Measurements from ENCODE around the gene PCDHGC5. TPM values are rescaled to one million over a fixed set of nuclear protein-coding genes. Genes with fewer than 3 reads are reported as not detected.

Gene PCDHGC5
- total and polyA plus RNA-seq, 2 donors (not counting 1 experiment from before 2014, with no cell fraction given) = 1.1 to 2.6 TPM

- Histone ChIP-seq H3K36me3 (ENCODE audit: control insufficient read depth, insufficient read depth, low read length) (peaks cover 23% of the 10 kb centered on the region), H3K9me3 (ENCODE audit: control insufficient read depth, insufficient read depth, low read depth, low read length) (no peaks in the 10 kb centered on the region), H3K4me2 (ENCODE audit: extremely low read depth, insufficient read depth, low read length) (no peak overlapping the region), H3K27ac (ENCODE audit: insufficient read depth, low read length) (no peak overlapping the region), H2AFZ (ENCODE audit: low read length) (no peak overlapping the region), H3K9ac (ENCODE audit: insufficient read depth, low read length) (no peak overlapping the region), H3K27me3 (ENCODE audit: control insufficient read depth, insufficient read depth, low read length) (no peaks in the 10 kb centered on the region), H4K20me1 (ENCODE audit: control insufficient read depth, extremely low read depth, insufficient read depth, low read length) (no peaks in the 10 kb centered on the region), H3K4me1 (ENCODE audit: control insufficient read depth, extremely low read depth, insufficient read depth, low read length) (peaks cover 25% of the 10 kb centered on the region), H3K79me2 (ENCODE audit: control insufficient read depth, insufficient read depth, low read length) (peaks cover 42% of the 10 kb centered on the region), H3K4me3 (replicated peaks in 1 of 4; ENCODE audit: control extremely low read depth in 1 of 4, insufficient read depth in 1 of 4, low read depth in 3 of 4, low read length in 4 of 4) (no peak overlapping the region)
- TF ChIP-seq, protein P1, sequence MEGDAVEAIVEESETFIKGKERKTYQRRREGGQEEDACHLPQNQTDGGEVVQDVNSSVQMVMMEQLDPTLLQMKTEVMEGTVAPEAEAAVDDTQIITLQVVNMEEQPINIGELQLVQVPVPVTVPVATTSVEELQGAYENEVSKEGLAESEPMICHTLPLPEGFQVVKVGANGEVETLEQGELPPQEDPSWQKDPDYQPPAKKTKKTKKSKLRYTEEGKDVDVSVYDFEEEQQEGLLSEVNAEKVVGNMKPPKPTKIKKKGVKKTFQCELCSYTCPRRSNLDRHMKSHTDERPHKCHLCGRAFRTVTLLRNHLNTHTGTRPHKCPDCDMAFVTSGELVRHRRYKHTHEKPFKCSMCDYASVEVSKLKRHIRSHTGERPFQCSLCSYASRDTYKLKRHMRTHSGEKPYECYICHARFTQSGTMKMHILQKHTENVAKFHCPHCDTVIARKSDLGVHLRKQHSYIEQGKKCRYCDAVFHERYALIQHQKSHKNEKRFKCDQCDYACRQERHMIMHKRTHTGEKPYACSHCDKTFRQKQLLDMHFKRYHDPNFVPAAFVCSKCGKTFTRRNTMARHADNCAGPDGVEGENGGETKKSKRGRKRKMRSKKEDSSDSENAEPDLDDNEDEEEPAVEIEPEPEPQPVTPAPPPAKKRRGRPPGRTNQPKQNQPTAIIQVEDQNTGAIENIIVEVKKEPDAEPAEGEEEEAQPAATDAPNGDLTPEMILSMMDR (conservative IDR thresholded peaks at IDR 0.05 in 1 of 2, IDR thresholded peaks at IDR 0.05 in 1 of 2; ENCODE audit: low read depth in 1 of 2, low read length in 2 of 2) = no peak
- no peak for TF ChIP-seq EZH2 (IDR thresholded peaks at IDR 0.05; ENCODE audit: low read length, missing control alignments)
- no peak for DNase-seq (ENCODE audit: low read depth in 2 of 2)
Observed at GRCh38 chr5:141490271-141490670, 1.4 kb downstream of the PCDHGC5 start.

GRCh38 chr5:141490771-141491170 is 1.9 kb downstream of the PCDHGC5 start:
- no peak overlapping the region for H3K9ac ChIP-seq (ENCODE audit: insufficient read depth, low read length)
- no peaks in the 10 kb centered on the region for H4K20me1 ChIP-seq (ENCODE audit: control insufficient read depth, extremely low read depth, insufficient read depth, low read length)
- no peak overlapping the region for H2AFZ ChIP-seq (ENCODE audit: low read length)
- no peaks in the 10 kb centered on the region for H3K27me3 ChIP-seq (ENCODE audit: control insufficient read depth, insufficient read depth, low read length)
- peaks cover 39% of the 10 kb centered on the region for H3K79me2 ChIP-seq (ENCODE audit: control insufficient read depth, insufficient read depth, low read length)
- TF ChIP-seq EZH2 (IDR thresholded peaks at IDR 0.05; ENCODE audit: low read length, missing control alignments) = no peak
- TF ChIP-seq, protein P1 (conservative IDR thresholded peaks at IDR 0.05 in 1 of 2, IDR thresholded peaks at IDR 0.05 in 1 of 2; ENCODE audit: low read depth in 1 of 2, low read length in 2 of 2) = no peak
- H3K4me1 ChIP-seq (ENCODE audit: control insufficient read depth, extremely low read depth, insufficient read depth, low read length) = peaks cover 25% of the 10 kb centered on the region
- DNase-seq (ENCODE audit: low read depth in 2 of 2) = no peak
- H3K4me3 ChIP-seq (replicated peaks in 1 of 4; ENCODE audit: control extremely low read depth in 1 of 4, insufficient read depth in 1 of 4, low read depth in 3 of 4, low read length in 4 of 4) = no peak overlapping the region
- no peak overlapping the region for H3K4me2 ChIP-seq (ENCODE audit: extremely low read depth, insufficient read depth, low read length)
- peaks cover 19% of the 10 kb centered on the region for H3K36me3 ChIP-seq (ENCODE audit: control insufficient read depth, insufficient read depth, low read length)
- no peak overlapping the region for H3K27ac ChIP-seq (ENCODE audit: insufficient read depth, low read length)
- no peaks in the 10 kb centered on the region for H3K9me3 ChIP-seq (ENCODE audit: control insufficient read depth, insufficient read depth, low read depth, low read length)

DNA sequence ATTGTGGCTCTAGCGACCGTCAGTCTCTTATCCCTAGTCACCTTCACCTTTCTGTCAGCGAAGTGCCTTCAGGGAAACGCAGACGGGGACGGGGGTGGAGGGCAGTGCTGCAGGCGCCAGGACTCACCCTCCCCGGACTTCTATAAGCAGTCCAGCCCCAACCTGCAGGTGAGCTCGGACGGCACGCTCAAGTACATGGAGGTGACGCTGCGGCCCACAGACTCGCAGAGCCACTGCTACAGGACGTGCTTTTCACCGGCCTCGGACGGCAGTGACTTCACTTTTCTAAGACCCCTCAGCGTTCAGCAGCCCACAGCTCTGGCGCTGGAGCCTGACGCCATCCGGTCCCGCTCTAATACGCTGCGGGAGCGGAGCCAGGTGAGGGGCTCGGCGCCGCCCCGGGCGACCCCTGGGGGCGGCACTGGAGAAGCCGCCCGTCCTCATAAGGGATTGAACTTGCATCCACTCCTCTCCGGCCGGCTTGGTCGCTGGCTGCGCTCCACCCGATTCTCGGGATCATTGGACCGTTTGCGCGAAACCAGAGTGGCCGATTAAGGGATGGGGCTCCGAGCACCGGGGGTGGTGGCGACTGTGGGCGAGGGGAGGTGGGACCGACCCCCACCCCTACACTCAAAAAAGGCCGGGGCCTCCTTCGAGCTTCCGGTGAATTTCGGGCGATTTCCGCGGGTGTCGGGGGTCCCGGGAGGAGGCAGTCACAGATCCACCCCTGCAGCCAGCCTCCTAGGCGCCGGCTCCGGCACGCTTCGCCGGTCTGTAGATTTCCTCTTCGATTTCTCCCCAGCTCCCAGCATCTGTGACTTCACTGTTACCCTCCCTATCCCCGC is 2.7 kb downstream of the PCDHGC5 start:
- Histone ChIP-seq H3K4me1 (ENCODE audit: control insufficient read depth, extremely low read depth, insufficient read depth, low read length) (peaks cover 25% of the 10 kb centered on the region), H3K4me3 (replicated peaks in 1 of 4; ENCODE audit: control extremely low read depth in 1 of 4, insufficient read depth in 1 of 4, low read depth in 3 of 4, low read length in 4 of 4) (no peak overlapping the region), H3K27me3 (ENCODE audit: control insufficient read depth, insufficient read depth, low read length) (no peaks in the 10 kb centered on the region), H3K79me2 (ENCODE audit: control insufficient read depth, insufficient read depth, low read length) (peaks cover 33% of the 10 kb centered on the region), H4K20me1 (ENCODE audit: control insufficient read depth, extremely low read depth, insufficient read depth, low read length) (no peaks in the 10 kb centered on the region), H3K9ac (ENCODE audit: insufficient read depth, low read length) (no peak overlapping the region), H2AFZ (ENCODE audit: low read length) (no peak overlapping the region), H3K36me3 (ENCODE audit: control insufficient read depth, insufficient read depth, low read length) (peaks cover 18% of the 10 kb centered on the region), H3K27ac (ENCODE audit: insufficient read depth, low read length) (no peak overlapping the region), H3K4me2 (ENCODE audit: extremely low read depth, insufficient read depth, low read length) (no peak overlapping the region), H3K9me3 (ENCODE audit: control insufficient read depth, insufficient read depth, low read depth, low read length) (no peaks in the 10 kb centered on the region)
- no peak for TF ChIP-seq EZH2 (IDR thresholded peaks at IDR 0.05; ENCODE audit: low read length, missing control alignments)
- TF ChIP-seq, protein P1 (conservative IDR thresholded peaks at IDR 0.05 in 1 of 2, IDR thresholded peaks at IDR 0.05 in 1 of 2; ENCODE audit: low read depth in 1 of 2, low read length in 2 of 2) = no peak
- DNase-seq (ENCODE audit: low read depth in 2 of 2) = no peak

Measured in fibroblast of lung (primary cell).